ENCODE measurements around the gene ABLIM2. TPM values are rescaled to one million over a fixed set of nuclear protein-coding genes. Genes with fewer than 3 reads are reported as not detected.

The ABLIM2 gene
- total and polyA plus RNA-seq, 2 donors (not counting 1 experiment from before 2014, with no cell fraction given) = 3.3 to 79.0 TPM

DNA sequence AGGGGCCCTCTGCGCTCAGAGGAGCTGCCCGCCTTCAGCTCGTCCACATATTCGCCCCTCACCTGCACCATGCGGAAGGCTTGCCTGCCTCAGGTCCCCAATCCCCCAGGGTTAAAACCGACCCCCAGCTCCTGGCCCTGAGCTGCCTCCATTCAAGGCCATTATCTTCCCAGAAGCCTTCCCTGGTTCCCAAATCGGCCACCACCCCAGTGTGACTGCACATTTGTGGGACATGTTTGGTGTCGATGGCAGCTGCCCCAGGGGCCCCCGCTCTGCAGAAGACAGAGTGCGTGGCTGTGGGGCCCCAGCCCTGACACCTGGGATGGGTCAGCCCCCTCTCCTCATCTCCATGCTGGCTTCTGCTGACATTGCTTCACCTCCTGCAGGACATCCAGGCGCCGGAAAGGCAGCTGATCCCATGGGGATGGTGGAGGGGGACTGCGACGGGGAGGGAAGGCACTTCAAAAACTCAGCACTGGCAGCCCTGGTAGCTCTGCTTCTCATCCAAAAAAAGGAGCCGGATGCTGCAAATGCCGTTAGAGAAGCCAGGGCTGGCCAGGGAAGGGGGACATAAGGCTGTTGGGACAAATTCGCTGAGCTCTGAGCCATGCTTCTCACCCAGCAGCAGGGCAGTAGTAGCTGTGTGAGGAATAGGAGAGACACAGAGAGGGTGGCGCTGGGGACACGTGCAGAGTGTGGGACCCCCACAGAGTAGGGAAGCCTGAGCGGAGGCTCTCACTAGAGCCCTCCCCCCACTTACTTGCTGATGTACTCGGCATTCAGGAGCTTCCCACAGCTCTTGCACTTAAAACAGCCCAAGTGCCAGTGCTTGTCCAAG, 78.5 kb downstream of the ABLIM2 start:
- H3K4me3 Mint-ChIP-seq = no peak overlapping the region
- ChIA-PET CTCF (interaction anchor here (0.6 kb wide), 1 partner anchor 317 kb away, joined by 3 read pairs; no protein-coding TSS in a partner anchor), POLR2A (no interaction called here)
- Histone ChIP-seq H3K27ac (ENCODE audit: low read length in 2 of 2) (no peak overlapping the region), H3K36me3 (replicated peaks in 1 of 2; ENCODE audit: control extremely low read depth in 1 of 2, control insufficient read depth in 1 of 2, extremely low read depth in 1 of 2, insufficient read depth in 2 of 2, low read length in 1 of 2) (no peaks in the 10 kb centered on the region), H3K79me2 (ENCODE audit: control insufficient read depth, insufficient read depth, low read length) (no peaks in the 10 kb centered on the region), H3K4me1 (ENCODE audit: control insufficient read depth in 2 of 2, insufficient read depth in 2 of 2, low read length in 2 of 2) (no peaks in the 10 kb centered on the region), H3K9me3 (ENCODE audit: control extremely low read depth in 1 of 3, control insufficient read depth in 2 of 3, insufficient read depth in 1 of 3, low read length in 2 of 3) (no peaks in the 10 kb centered on the region), H4K20me1 (ENCODE audit: control insufficient read depth, insufficient read depth, low read length, poor library complexity, severe bottlenecking) (no peaks in the 10 kb centered on the region), H3K4me3 (ENCODE audit: control extremely low read depth in 1 of 5, extremely low read depth in 1 of 5, insufficient read depth in 1 of 5, low read depth in 2 of 5, low read length in 4 of 5) (no peak overlapping the region), H3K4me2 (replicated peaks; ENCODE audit: low read depth, low read length, poor library complexity, severe bottlenecking) (no peak overlapping the region), H2AFZ (ENCODE audit: insufficient read depth, low read depth, low read length, poor library complexity, severe bottlenecking) (no peak overlapping the region), H3K9ac (ENCODE audit: low read length) (no peak overlapping the region), H3K27me3 (replicated peaks in 1 of 4; ENCODE audit: control extremely low read depth in 1 of 4, control insufficient read depth in 3 of 4, insufficient read depth in 4 of 4, low read length in 3 of 4) (no peaks in the 10 kb centered on the region)
- TF ChIP-seq CTCF (IDR thresholded peaks at IDR 0.05) (no peak), EZH2 (IDR thresholded peaks at IDR 0.05; ENCODE audit: borderline replicate concordance, insufficient read depth, low read depth, low read length, poor library complexity, severe bottlenecking) (no peak)
- H3K9me3 Mint-ChIP-seq (ENCODE audit: insufficient read depth) = no peaks in the 10 kb centered on the region
- H3K27ac Mint-ChIP-seq = no peak overlapping the region
- H3K4me1 Mint-ChIP-seq = no peaks in the 10 kb centered on the region
- H3K27me3 Mint-ChIP-seq = peaks cover 8% of the 10 kb centered on the region
- 51% methylated on average over 16 of the region's 21 CpGs for WGBS (ENCODE audit: insufficient coverage)
- intact Hi-C loops (cut with micrococcal nuclease) = no loop called here
- no peak for ATAC-seq (ENCODE audit: low read depth)
- no peak for DNase-seq
